ENCODE measurements around the gene IL21.
"Not testable (repeated sequence)": the region's sequence is repeated elsewhere in the genome, so short reads cannot be mapped to it uniquely, and the experiment has no call there.

Gene IL21

GRCh38 chr4:122621016-122621507 is at the start of gene IL21:
TSS of gene IL21 (minus strand) at chr4:122621066. CDS start at chr4:122621011, 55 bp downstream.
- DNase-seq: no peak

GRCh38 chr4:122669911-122670738 is 49.3 kb upstream of the IL21 start:
- no peak for DNase-seq

- DNase-seq: no peak
Observed at GRCh38 chr4:122668241-122668640, 47.4 kb upstream of the IL21 start.

- no peak for DNase-seq
Observed at GRCh38 chr4:122666527-122667245, 45.8 kb upstream of the IL21 start.

- DNase-seq: no peak
Observed at GRCh38 chr4:122665161-122665929, 44.5 kb upstream of the IL21 start.

GRCh38 chr4:122663814-122664610 is 43.1 kb upstream of the IL21 start:
- no peak for DNase-seq

- DNase-seq: no peak
Observed at GRCh38 chr4:122663291-122663690, 42.4 kb upstream of the IL21 start.

GRCh38 chr4:122662701-122663100 is 41.8 kb upstream of the IL21 start:
- DNase-seq: no peak

GRCh38 chr4:122661176-122662160 is 40.6 kb upstream of the IL21 start:
- DNase-seq: no peak

- DNase-seq: no peak
Observed at GRCh38 chr4:122658818-122659295, 38.0 kb upstream of the IL21 start.

GRCh38 chr4:122658377-122658776 is 37.5 kb upstream of the IL21 start:
- no peak for DNase-seq

GRCh38 chr4:122657553-122657952 is 36.7 kb upstream of the IL21 start:
- DNase-seq: no peak

GRCh38 chr4:122656583-122656982 is 35.7 kb upstream of the IL21 start:
- DNase-seq: not testable (repeated sequence)

- no peak for DNase-seq
Observed at GRCh38 chr4:122652379-122652778, 31.5 kb upstream of the IL21 start.

- no peak for DNase-seq
Observed at GRCh38 chr4:122650148-122650547, 29.3 kb upstream of the IL21 start.

GRCh38 chr4:122647656-122648055 is 26.8 kb upstream of the IL21 start:
- no peak for DNase-seq

- DNase-seq: no peak
Observed at GRCh38 chr4:122643257-122643656, 22.4 kb upstream of the IL21 start.

GRCh38 chr4:122639181-122639580 is 18.3 kb upstream of the IL21 start:
- no peak for DNase-seq

- DNase-seq: peak; percentile 10
Observed at GRCh38 chr4:122636697-122637096, 15.8 kb upstream of the IL21 start.

GRCh38 chr4:122635205-122635604 is 14.3 kb upstream of the IL21 start:
- no peak for DNase-seq

- DNase-seq: no peak
Observed at GRCh38 chr4:122633211-122633610, 12.3 kb upstream of the IL21 start.
